Measurements from ENCODE around the gene MDFI. TPM values are rescaled to one million over a fixed set of nuclear protein-coding genes. Genes with fewer than 3 reads are reported as not detected.

Gene MDFI
- total RNA-seq, 1 experiment from 2014 or later = 96.4 TPM

DNA sequence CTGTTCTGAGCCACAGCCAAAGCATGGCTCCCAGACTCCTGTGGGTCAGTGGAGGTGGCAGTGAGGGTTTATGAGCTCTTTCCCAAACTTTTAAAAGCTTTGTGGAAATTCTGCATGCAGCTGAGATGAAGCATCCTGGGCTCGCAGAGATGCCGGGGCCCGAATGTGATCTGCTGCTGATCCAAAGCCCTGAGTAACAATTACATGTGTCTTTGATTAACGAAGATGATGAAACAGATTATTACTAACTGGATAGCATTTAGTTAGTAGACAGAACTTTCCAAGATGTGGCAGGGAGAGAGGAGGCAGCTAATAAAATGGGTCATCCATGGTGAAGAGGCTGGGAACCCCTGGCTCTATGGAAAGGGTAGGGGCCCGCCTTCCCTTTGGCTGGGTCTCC, 43.9 kb upstream of the MDFI start:
- TF ChIP-seq EZH2 (IDR thresholded peaks at IDR 0.05; ENCODE audit: low read length, unreplicated experiment) = no peak
- no peak for TF ChIP-seq EZH2phosphoT487 (IDR thresholded peaks at IDR 0.05; ENCODE audit: borderline replicate concordance, low read length)
- TF ChIP-seq, protein P1, sequence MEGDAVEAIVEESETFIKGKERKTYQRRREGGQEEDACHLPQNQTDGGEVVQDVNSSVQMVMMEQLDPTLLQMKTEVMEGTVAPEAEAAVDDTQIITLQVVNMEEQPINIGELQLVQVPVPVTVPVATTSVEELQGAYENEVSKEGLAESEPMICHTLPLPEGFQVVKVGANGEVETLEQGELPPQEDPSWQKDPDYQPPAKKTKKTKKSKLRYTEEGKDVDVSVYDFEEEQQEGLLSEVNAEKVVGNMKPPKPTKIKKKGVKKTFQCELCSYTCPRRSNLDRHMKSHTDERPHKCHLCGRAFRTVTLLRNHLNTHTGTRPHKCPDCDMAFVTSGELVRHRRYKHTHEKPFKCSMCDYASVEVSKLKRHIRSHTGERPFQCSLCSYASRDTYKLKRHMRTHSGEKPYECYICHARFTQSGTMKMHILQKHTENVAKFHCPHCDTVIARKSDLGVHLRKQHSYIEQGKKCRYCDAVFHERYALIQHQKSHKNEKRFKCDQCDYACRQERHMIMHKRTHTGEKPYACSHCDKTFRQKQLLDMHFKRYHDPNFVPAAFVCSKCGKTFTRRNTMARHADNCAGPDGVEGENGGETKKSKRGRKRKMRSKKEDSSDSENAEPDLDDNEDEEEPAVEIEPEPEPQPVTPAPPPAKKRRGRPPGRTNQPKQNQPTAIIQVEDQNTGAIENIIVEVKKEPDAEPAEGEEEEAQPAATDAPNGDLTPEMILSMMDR (conservative IDR thresholded peaks at IDR 0.05; ENCODE audit: low read depth, low read length) = no peak
- intact Hi-C loops (cut with micrococcal nuclease) = no loop called here
- no peak for DNase-seq
- CTCF ChIA-PET = interaction anchor here (0.5 kb wide), 1 partner anchor 229 kb away, joined by 3 read pairs; no protein-coding TSS in a partner anchor
- Histone ChIP-seq H3F3A (ENCODE audit: low read length, unreplicated experiment) (no peaks in the 10 kb centered on the region), H3K9ac (ENCODE audit: low read length) (no peak overlapping the region), H4K20me1 (ENCODE audit: low read length) (no peaks in the 10 kb centered on the region), H3K79me2 (ENCODE audit: low read length) (no peaks in the 10 kb centered on the region), H3K36me3 (ENCODE audit: low read depth, low read length) (peaks cover 4% of the 10 kb centered on the region; the same call in 1 of the 2 replicates), H3K27me3 (ENCODE audit: low read length) (no peaks in the 10 kb centered on the region), H3K9me3 (ENCODE audit: low read length) (no peaks in the 10 kb centered on the region), H3K27ac (ENCODE audit: low read length) (no peak overlapping the region), H3K4me1 (ENCODE audit: insufficient read depth, low read length) (no peaks in the 10 kb centered on the region), H3K4me2 (ENCODE audit: low read length) (no peak overlapping the region), H3K4me3 (ENCODE audit: low read length) (no peak overlapping the region), H3K9me2 (replicated peaks; ENCODE audit: low read length) (no peaks in the 10 kb centered on the region), H2AFZ (ENCODE audit: low read length) (no peak overlapping the region)
- no TSS peak for BruUV-seq (replicated peaks)
- POLR2A ChIA-PET (ENCODE audit: unreplicated experiment) = no interaction called here
- no peak for ATAC-seq

DNA sequence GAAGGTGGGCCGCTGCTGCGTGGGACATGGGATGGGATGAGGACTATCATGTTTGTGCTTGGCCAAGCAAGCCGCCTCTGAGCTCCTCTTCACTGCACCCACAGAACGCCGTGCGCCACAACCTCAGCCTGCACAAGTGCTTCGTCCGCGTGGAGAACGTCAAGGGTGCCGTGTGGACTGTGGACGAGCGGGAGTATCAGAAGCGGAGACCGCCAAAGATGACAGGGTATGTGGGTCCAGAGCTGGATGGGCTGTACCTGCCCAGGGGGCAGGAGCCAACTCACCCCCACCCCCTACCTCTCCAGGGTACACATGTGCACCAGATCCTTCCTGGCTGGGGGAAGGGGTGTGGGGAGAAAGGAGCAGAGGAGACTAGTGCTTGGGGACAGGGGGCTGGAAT, 43.5 kb upstream of the MDFI start:
- Histone ChIP-seq H2AFZ (ENCODE audit: low read length) (no peak overlapping the region), H3K9me3 (ENCODE audit: low read length) (no peaks in the 10 kb centered on the region), H3K27me3 (ENCODE audit: low read length) (no peaks in the 10 kb centered on the region), H3K9ac (ENCODE audit: low read length) (no peak overlapping the region), H3K4me2 (ENCODE audit: low read length) (no peak overlapping the region), H3K27ac (ENCODE audit: low read length) (no peak overlapping the region), H3K4me1 (ENCODE audit: insufficient read depth, low read length) (no peaks in the 10 kb centered on the region), H3K4me3 (ENCODE audit: low read length) (no peak overlapping the region), H3K79me2 (ENCODE audit: low read length) (no peaks in the 10 kb centered on the region), H4K20me1 (ENCODE audit: low read length) (no peaks in the 10 kb centered on the region), H3F3A (ENCODE audit: low read length, unreplicated experiment) (no peaks in the 10 kb centered on the region), H3K9me2 (replicated peaks; ENCODE audit: low read length) (no peaks in the 10 kb centered on the region), H3K36me3 (ENCODE audit: low read depth, low read length) (peaks cover 4% of the 10 kb centered on the region; the same call in 1 of the 2 replicates)
- ChIA-PET POLR2A (ENCODE audit: unreplicated experiment) (no interaction called here), CTCF (interaction anchor here (0.5 to 0.6 kb wide), 2 partner anchors 17 to 230 kb away, joined by 3 read pairs; no protein-coding TSS in a partner anchor)
- no TSS peak for BruUV-seq (replicated peaks)
- no peak for ATAC-seq
- DNase-seq = no peak
- intact Hi-C loops (cut with micrococcal nuclease) = no loop called here
- TF ChIP-seq EZH2phosphoT487 (IDR thresholded peaks at IDR 0.05; ENCODE audit: borderline replicate concordance, low read length) (no peak), EZH2 (IDR thresholded peaks at IDR 0.05; ENCODE audit: low read length, unreplicated experiment) (no peak)
- TF ChIP-seq, protein P1 (conservative IDR thresholded peaks at IDR 0.05; ENCODE audit: low read depth, low read length) = no peak

DNA sequence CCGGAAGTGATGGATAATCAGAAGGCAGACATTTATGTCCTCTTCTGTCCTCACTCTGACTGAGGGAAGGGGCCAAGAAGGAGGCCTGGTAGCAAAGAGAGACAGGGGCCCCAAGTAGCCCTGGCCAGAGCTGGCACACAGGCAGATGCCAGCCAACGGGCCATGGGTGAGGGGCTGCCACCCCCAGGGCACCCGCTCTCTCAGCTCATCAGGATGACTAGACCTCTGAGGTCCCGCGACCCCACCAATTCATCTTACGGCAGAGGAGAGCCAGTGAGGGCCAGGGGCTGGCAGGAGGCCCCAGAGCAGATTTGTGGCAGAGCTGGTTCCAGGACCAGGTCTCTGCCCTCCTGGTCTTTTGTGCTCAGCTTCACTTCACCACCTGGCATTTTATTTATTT, 43.1 kb upstream of the MDFI start:
- no peaks in the 10 kb centered on the region for H4K20me1 ChIP-seq (ENCODE audit: low read length)
- POLR2A ChIA-PET (ENCODE audit: unreplicated experiment) = no interaction called here

More for the DNA sequence above, 43.1 kb upstream of the MDFI start:
- CTCF ChIA-PET = interaction anchor here (0.6 kb wide), 1 partner anchor 17 kb away, joined by 3 read pairs; no protein-coding TSS in a partner anchor
- no peaks in the 10 kb centered on the region for H3K9me2 ChIP-seq (replicated peaks; ENCODE audit: low read length)
- H3K27ac ChIP-seq (ENCODE audit: low read length) = no peak overlapping the region
- no peaks in the 10 kb centered on the region for H3K27me3 ChIP-seq (ENCODE audit: low read length)
- intact Hi-C loops (cut with micrococcal nuclease) = no loop called here
- no peak overlapping the region for H3K4me2 ChIP-seq (ENCODE audit: low read length)
- H3F3A ChIP-seq (ENCODE audit: low read length, unreplicated experiment) = no peaks in the 10 kb centered on the region
- no TSS peak for BruUV-seq (replicated peaks)
- no peaks in the 10 kb centered on the region for H3K9me3 ChIP-seq (ENCODE audit: low read length)
- ATAC-seq = no peak
- TF ChIP-seq, protein P1 (conservative IDR thresholded peaks at IDR 0.05; ENCODE audit: low read depth, low read length) = no peak
- no peak for TF ChIP-seq EZH2phosphoT487 (IDR thresholded peaks at IDR 0.05; ENCODE audit: borderline replicate concordance, low read length)
- no peak for TF ChIP-seq EZH2 (IDR thresholded peaks at IDR 0.05; ENCODE audit: low read length, unreplicated experiment)
- H3K36me3 ChIP-seq (ENCODE audit: low read depth, low read length) = peaks cover 4% of the 10 kb centered on the region; the same call in 1 of the 2 replicates
- H3K9ac ChIP-seq (ENCODE audit: low read length) = no peak overlapping the region
- H3K4me3 ChIP-seq (ENCODE audit: low read length) = no peak overlapping the region
- no peaks in the 10 kb centered on the region for H3K4me1 ChIP-seq (ENCODE audit: insufficient read depth, low read length)
- H2AFZ ChIP-seq (ENCODE audit: low read length) = no peak overlapping the region
- H3K79me2 ChIP-seq (ENCODE audit: low read length) = no peaks in the 10 kb centered on the region
- DNase-seq = no peak

Data from PC-3 (cell line).